HepG2 (cell line): ENCODE measurements around the gene CEACAM16. TPM values are rescaled to one million over a fixed set of nuclear protein-coding genes. Genes with fewer than 3 reads are reported as not detected.

ENCODE experiments used
- ATAC-seq: fragments of 200-7000 bp; cut with Tn5 transposase; 3 replicates; pipeline ENCODE4 v1.9.1; 2020; ENCODE audit warnings: mild to moderate bottlenecking, moderate library complexity
- BruUV-seq: library from RNA; stranded (reverse); fragments of 400-500 nt; replicated peaks from 2 replicates; lab custom pipeline; 2021; lab: Mats Ljungman, UMichigan
- CTCF ChIA-PET: fragments of 300-600 bp; formaldehyde crosslinking; extraction: SDS; loops from one replicate; lab custom pipeline; 2021; ENCODE audit warnings: low total read pairs, inconsistent platforms, low intra/inter-chr PET ratio; lab: Yijun Ruan, JAX
- POLR2A ChIA-PET: fragments of 350-600 bp; sonication (Branson Sonifier 250); formaldehyde crosslinking; loops from one replicate; lab custom pipeline; 2020; ENCODE audit warnings: antibody characterized with exemption, inconsistent platforms; lab: Yijun Ruan, JAX
- DNase-seq: peaks from one replicate; pipeline ENCODE4 v3.0.0-alpha.2; 2015; ENCODE audit warnings: low spot score
- FAIRE-seq: peaks from 3 replicates; lab custom pipeline; 2011; peaks lifted over from hg19 to GRCh38; lab: Jason Lieb, UNC
- H2AFZ ChIP-seq: one replicate; pipeline ENCODE4 v1.6.1; 2011; ENCODE audit warnings: low read length, inconsistent platforms
- H3K27ac ChIP-seq: fragments of 300-600 bp; 3 replicates; pipeline ENCODE4 v1.8.0; 2011; ENCODE audit warnings: mixed run types, mild to moderate bottlenecking, mixed read lengths, low read length, inconsistent platforms; ENCODE audit not compliant: insufficient read depth; ENCODE audit errors: extremely low read length
- H3K27me3 ChIP-seq, 2 experiments: fragments of 200-600 bp in 1 of 2; 2 replicates in 1 of 2; 3 replicates in 1 of 2; pipeline versions ENCODE4 v1.6.0 to v1.8.0; 2011; ENCODE audit warnings: low read length in 2 of 2, mild to moderate bottlenecking in 2 of 2, moderate library complexity in 2 of 2, inconsistent platforms in 1 of 2; ENCODE audit not compliant: insufficient read depth in 2 of 2, control insufficient read depth in 1 of 2
- H3K36me3 ChIP-seq, 2 experiments: fragments of 200-600 bp in 1 of 2; replicated peaks in 1 of 2; 2 replicates in 1 of 2; 3 replicates in 1 of 2; pipeline versions ENCODE4 v1.5.1 to v1.8.0; 2011; ENCODE audit warnings: low read length in 2 of 2, inconsistent platforms in 1 of 2; ENCODE audit not compliant: insufficient read depth in 2 of 2, control insufficient read depth in 1 of 2
- H3K4me1 ChIP-seq: 2 replicates; pipeline ENCODE4 v1.5.1; 2012; ENCODE audit warnings: low read length, inconsistent platforms; ENCODE audit not compliant: insufficient read depth
- H3K4me2 ChIP-seq: 2 replicates; pipeline ENCODE4 v1.6.0; 2011; ENCODE audit warnings: low read depth, low read length, inconsistent platforms
- H3K4me3 ChIP-seq, 3 experiments: fragments of 200-600 bp in 1 of 3; sonication (generic), shearing (Covaris generic) in 1 of 3; replicated peaks in 1 of 3; 2 replicates each; pipeline ENCODE4 v1.5.1; 2011 to 2016; ENCODE audit warnings: low read length in 3 of 3, inconsistent platforms in 2 of 3, low read depth in 2 of 3, mild to moderate bottlenecking in 2 of 3, control low read depth in 1 of 3, mixed read lengths in 1 of 3; ENCODE audit not compliant: insufficient read depth in 1 of 3
- H3K79me2 ChIP-seq: one replicate; pipeline ENCODE4 v1.6.1; 2011; ENCODE audit warnings: low read length, inconsistent platforms; ENCODE audit not compliant: insufficient read depth
- H3K9ac ChIP-seq: 2 replicates; pipeline ENCODE4 v1.6.0; 2011; ENCODE audit warnings: mild to moderate bottlenecking, low read depth, low read length, inconsistent platforms; ENCODE audit not compliant: insufficient read depth
- H3K9me3 ChIP-seq: 2 replicates; pipeline ENCODE4 v1.5.1; 2012; ENCODE audit warnings: mild to moderate bottlenecking, low read length
- H4K20me1 ChIP-seq: 2 replicates; pipeline ENCODE4 v1.6.0; 2011; ENCODE audit warnings: inconsistent platforms, mild to moderate bottlenecking, low read length, moderate library complexity; ENCODE audit not compliant: insufficient read depth
- AGO1 ChIP-seq: fragments of 200-400 bp; formaldehyde crosslinking; IDR thresholded peaks from 2 replicates; pipeline ENCODE4 v1.6.1; 2017; ENCODE audit warnings: mild to moderate bottlenecking, low read depth, low read length, moderate library complexity; ENCODE audit not compliant: poor library complexity, severe bottlenecking
- AGO2 ChIP-seq: fragments of 200-400 bp; formaldehyde crosslinking; optimal IDR thresholded peaks from 2 replicates; pipeline ENCODE3; 2017; ENCODE audit warnings: mild to moderate bottlenecking, low read depth, low read length, moderate library complexity
- AKAP8 ChIP-seq: sonication (generic); formaldehyde crosslinking; IDR thresholded peaks from 2 replicates; pipeline ENCODE4 v1.5.1; 2020; ENCODE audit warnings: mild to moderate bottlenecking, missing genetic modification reagents
- HBP1 ChIP-seq: IDR thresholded peaks from 2 replicates; pipeline ENCODE4 v1.6.1; 2016; ENCODE audit warnings: low read depth, control low read depth
- HOXA7 ChIP-seq: sonication (generic); formaldehyde crosslinking; IDR thresholded peaks from 2 replicates; pipeline ENCODE4 v1.8.1; 2022; ENCODE audit warnings: mild to moderate bottlenecking, missing genetic modification reagents, moderate library complexity
- MTA3 ChIP-seq: sonication (generic); formaldehyde crosslinking; IDR thresholded peaks from 2 replicates; pipeline ENCODE4 v1.4.0; 2020; ENCODE audit warnings: missing genetic modification reagents
- RBFOX2 ChIP-seq: fragments of 200-400 bp; formaldehyde crosslinking; IDR thresholded peaks from 2 replicates; pipeline ENCODE4 v1.6.1; 2017; ENCODE audit warnings: low read depth, mild to moderate bottlenecking, low read length
- ZNF501 ChIP-seq: sonication (generic); formaldehyde crosslinking; IDR thresholded peaks from 2 replicates; pipeline ENCODE4 v1.5.1; 2020; ENCODE audit warnings: mild to moderate bottlenecking, moderate library complexity, missing genetic modification reagents
- ZNF564 ChIP-seq: sonication (generic); formaldehyde crosslinking; IDR thresholded peaks from 2 replicates; pipeline ENCODE4 v1.8.1; 2023; ENCODE audit warnings: mild to moderate bottlenecking, missing genetic modification reagents
- ZNF687 ChIP-seq: sonication (generic); formaldehyde crosslinking; IDR thresholded peaks from 2 replicates; pipeline ENCODE4 v1.5.1; 2020; ENCODE audit warnings: mild to moderate bottlenecking, missing genetic modification reagents, moderate library complexity
- WGBS: methylation state at CpG from one replicate; pipeline ENCODE4 v1.1.6; 2017; ENCODE audit warnings: low lambda C conversion rate; 5-methylcytosine and 5-hydroxymethylcytosine counted together
- in situ Hi-C: cut with HindIII; loops from 2 replicates; pipeline ENCODE4 v1.10.0; 2017; ENCODE audit warnings: low pct_unique_long_range_greater_than_20kb; ENCODE audit not compliant: extremely low pct_ligation_motif_present
- intact Hi-C: fragments of 100-400 bp; cut with micrococcal nuclease; formaldehyde crosslinking; loops from one replicate; pipeline ENCODE4 v1.10.0; 2022; ENCODE audit not compliant: unreplicated experiment
- polyA plus RNA-seq, 8 experiments: library from polyadenylated mRNA; depleted of rRNA in 3 of 8; stranded (reverse) in 7 of 8; unstranded in 1 of 8; fragments of >200 nt; fragmentation: Illumina TruSeq in 4 of 8; extraction: Trizol in 4 of 8; gene quantifications; 2 replicates each; pipeline versions ENCODE4 v1.2.1 to v1.2.3, GENCODE V29; 2011 to 2016; ENCODE audit warnings: low read depth in 4 of 8, missing spikeins in 1 of 8, mixed read lengths in 1 of 8; ENCODE audit not compliant: insufficient read depth in 1 of 8
- total RNA-seq, 5 experiments: library from RNA; depleted of rRNA; stranded (reverse); fragments of >200 nt; fragmentation: Illumina TruSeq; extraction: Trizol; gene quantifications; 2 replicates each; pipeline ENCODE4 v1.2.3, GENCODE V29; 2016; ENCODE audit warnings: low read depth in 1 of 5
- TF ChIP-seq, protein P1 (sequence below): sonication (generic); formaldehyde crosslinking; IDR thresholded peaks from 2 replicates; pipeline ENCODE4 v1.4.0; 2020; ENCODE audit warnings: missing genetic modification reagents
- TF ChIP-seq, protein P2 (sequence below): sonication (generic); formaldehyde crosslinking; IDR thresholded peaks from 2 replicates; pipeline ENCODE4 v1.4.0; 2020; ENCODE audit warnings: low read depth, mild to moderate bottlenecking, missing genetic modification reagents

The CEACAM16 gene
- total and polyA plus RNA-seq, 2 of the 13 experiments (the other 11 are each of a cell fraction or from before 2014, with no cell fraction given) = not detected

DNA sequence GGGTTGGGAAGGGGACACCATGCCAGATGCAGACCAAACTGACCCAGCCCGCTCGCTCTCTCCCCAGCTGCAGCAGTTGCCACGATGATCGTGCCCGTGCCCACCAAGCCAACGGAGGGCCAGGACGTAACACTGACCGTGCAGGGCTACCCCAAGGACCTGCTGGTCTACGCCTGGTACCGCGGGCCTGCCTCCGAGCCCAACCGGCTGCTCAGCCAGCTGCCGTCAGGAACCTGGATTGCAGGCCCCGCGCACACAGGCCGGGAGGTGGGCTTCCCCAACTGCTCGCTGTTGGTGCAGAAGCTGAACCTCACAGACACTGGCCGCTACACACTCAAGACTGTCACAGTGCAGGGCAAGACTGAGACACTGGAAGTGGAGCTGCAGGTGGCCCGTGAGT is 8.8 kb downstream of the CEACAM16 start:
- no peak for DNase-seq
- Histone ChIP-seq H4K20me1 (no peaks in the 10 kb centered on the region; the same call in 1 of the 2 replicates), H3K79me2 (no peaks in the 10 kb centered on the region), H3K9ac (no peak overlapping the region), H3K4me2 (no peak overlapping the region), H3K4me1 (peaks cover 12% of the 10 kb centered on the region), H3K9me3 (no peaks in the 10 kb centered on the region), H2AFZ (no peak overlapping the region), H3K36me3 (no peaks in the 10 kb centered on the region), H3K27me3 (no peaks in the 10 kb centered on the region), H3K4me3 (no peak overlapping the region), H3K27ac (no peak overlapping the region)
- CTCF ChIA-PET = no interaction called here
- ATAC-seq = no peak
- POLR2A ChIA-PET = no interaction called here
- WGBS = 100% methylated on average over 2 of the region's 20 CpGs
- FAIRE-seq = no peak
- BruUV-seq = no TSS peak
- in situ Hi-C loops = no loop called here
- intact Hi-C loops = no loop called here
- 0 out of 2 replicates have a peak, but pooled peaks have one; percentile 54 for TF ChIP-seq AKAP8 (CRISPR knock-in tag)
- no peak for TF ChIP-seq ZNF501 (CRISPR knock-in tag)
- TF ChIP-seq MTA3 (CRISPR knock-in tag) = no peak
- TF ChIP-seq ZNF564 (CRISPR knock-in tag) = no peak
- TF ChIP-seq AGO1 = peak; percentile 70
- TF ChIP-seq, protein P1, sequence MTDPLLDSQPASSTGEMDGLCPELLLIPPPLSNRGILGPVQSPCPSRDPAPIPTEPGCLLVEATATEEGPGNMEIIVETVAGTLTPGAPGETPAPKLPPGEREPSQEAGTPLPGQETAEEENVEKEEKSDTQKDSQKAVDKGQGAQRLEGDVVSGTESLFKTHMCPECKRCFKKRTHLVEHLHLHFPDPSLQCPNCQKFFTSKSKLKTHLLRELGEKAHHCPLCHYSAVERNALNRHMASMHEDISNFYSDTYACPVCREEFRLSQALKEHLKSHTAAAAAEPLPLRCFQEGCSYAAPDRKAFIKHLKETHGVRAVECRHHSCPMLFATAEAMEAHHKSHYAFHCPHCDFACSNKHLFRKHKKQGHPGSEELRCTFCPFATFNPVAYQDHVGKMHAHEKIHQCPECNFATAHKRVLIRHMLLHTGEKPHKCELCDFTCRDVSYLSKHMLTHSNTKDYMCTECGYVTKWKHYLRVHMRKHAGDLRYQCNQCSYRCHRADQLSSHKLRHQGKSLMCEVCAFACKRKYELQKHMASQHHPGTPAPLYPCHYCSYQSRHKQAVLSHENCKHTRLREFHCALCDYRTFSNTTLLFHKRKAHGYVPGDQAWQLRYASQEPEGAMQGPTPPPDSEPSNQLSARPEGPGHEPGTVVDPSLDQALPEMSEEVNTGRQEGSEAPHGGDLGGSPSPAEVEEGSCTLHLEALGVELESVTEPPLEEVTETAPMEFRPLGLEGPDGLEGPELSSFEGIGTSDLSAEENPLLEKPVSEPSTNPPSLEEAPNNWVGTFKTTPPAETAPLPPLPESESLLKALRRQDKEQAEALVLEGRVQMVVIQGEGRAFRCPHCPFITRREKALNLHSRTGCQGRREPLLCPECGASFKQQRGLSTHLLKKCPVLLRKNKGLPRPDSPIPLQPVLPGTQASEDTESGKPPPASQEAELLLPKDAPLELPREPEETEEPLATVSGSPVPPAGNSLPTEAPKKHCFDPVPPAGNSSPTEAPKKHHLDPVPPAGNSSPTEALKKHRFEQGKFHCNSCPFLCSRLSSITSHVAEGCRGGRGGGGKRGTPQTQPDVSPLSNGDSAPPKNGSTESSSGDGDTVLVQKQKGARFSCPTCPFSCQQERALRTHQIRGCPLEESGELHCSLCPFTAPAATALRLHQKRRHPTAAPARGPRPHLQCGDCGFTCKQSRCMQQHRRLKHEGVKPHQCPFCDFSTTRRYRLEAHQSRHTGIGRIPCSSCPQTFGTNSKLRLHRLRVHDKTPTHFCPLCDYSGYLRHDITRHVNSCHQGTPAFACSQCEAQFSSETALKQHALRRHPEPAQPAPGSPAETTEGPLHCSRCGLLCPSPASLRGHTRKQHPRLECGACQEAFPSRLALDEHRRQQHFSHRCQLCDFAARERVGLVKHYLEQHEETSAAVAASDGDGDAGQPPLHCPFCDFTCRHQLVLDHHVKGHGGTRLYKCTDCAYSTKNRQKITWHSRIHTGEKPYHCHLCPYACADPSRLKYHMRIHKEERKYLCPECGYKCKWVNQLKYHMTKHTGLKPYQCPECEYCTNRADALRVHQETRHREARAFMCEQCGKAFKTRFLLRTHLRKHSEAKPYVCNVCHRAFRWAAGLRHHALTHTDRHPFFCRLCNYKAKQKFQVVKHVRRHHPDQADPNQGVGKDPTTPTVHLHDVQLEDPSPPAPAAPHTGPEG (CRISPR knock-in tag) = no peak
- TF ChIP-seq HBP1 = no peak
- TF ChIP-seq HOXA7 (CRISPR knock-in tag) = no peak
- TF ChIP-seq, protein P2, sequence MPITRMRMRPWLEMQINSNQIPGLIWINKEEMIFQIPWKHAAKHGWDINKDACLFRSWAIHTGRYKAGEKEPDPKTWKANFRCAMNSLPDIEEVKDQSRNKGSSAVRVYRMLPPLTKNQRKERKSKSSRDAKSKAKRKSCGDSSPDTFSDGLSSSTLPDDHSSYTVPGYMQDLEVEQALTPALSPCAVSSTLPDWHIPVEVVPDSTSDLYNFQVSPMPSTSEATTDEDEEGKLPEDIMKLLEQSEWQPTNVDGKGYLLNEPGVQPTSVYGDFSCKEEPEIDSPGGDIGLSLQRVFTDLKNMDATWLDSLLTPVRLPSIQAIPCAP (CRISPR knock-in tag) = no peak
- peak; percentile 68; the same call in 1 of the 2 replicates for TF ChIP-seq RBFOX2
- TF ChIP-seq ZNF687 (CRISPR knock-in tag) = 0 out of 2 replicates have a peak, but pooled peaks have one; percentile 27
- TF ChIP-seq AGO2 = peak; percentile 97
